ENCODE data around the gene FAF2.

FAF2 gene

GRCh38 chr5:176500511-176500910, 52.3 kb downstream of the FAF2 start:
- Histone ChIP-seq H4K20me1 (ENCODE audit: insufficient read depth, low read length) (no peaks in the 10 kb centered on the region), H3K9me3 (ENCODE audit: insufficient read depth, low read length, severe bottlenecking) (no peaks in the 10 kb centered on the region), H3K9ac (ENCODE audit: low read depth, low read length) (no peak overlapping the region), H3K4me1 (ENCODE audit: insufficient read depth, low read length) (no peaks in the 10 kb centered on the region), H2AFZ (ENCODE audit: low read depth, low read length) (no peak overlapping the region), H3K79me2 (ENCODE audit: insufficient read depth, low read length) (no peaks in the 10 kb centered on the region), H3K4me2 (ENCODE audit: insufficient read depth, low read length) (no peak overlapping the region), H3K4me3 (ENCODE audit: low read depth in 1 of 2, low read length in 2 of 2) (no peak overlapping the region), H3K36me3 (ENCODE audit: insufficient read depth, low read length) (peaks cover 96% of the 10 kb centered on the region), H3K27me3 (ENCODE audit: insufficient read depth, low read length, poor library complexity) (no peaks in the 10 kb centered on the region), H3K27ac (ENCODE audit: low read length) (no peak overlapping the region)
- DNase-seq (no peak), ATAC-seq (ENCODE audit: insufficient read depth, low read depth) (no peak)
- TF ChIP-seq CTCF (IDR thresholded peaks at IDR 0.05; ENCODE audit: borderline replicate concordance, extremely low read depth, low read length, poor library complexity, severe bottlenecking) (no peak), EZH2 (IDR thresholded peaks at IDR 0.05; ENCODE audit: borderline replicate concordance, low read depth, low read length, severe bottlenecking) (no peak)

- ATAC-seq (ENCODE audit: insufficient read depth, low read depth) (no peak), DNase-seq (no peak)
- no peak overlapping the region for H2AFZ ChIP-seq (ENCODE audit: low read depth, low read length)
- H3K27ac ChIP-seq (ENCODE audit: low read length), result no peak overlapping the region
- H4K20me1 ChIP-seq (ENCODE audit: insufficient read depth, low read length), result no peaks in the 10 kb centered on the region
- H3K9ac ChIP-seq (ENCODE audit: low read depth, low read length), result no peak overlapping the region
- peaks cover 96% of the 10 kb centered on the region for H3K36me3 ChIP-seq (ENCODE audit: insufficient read depth, low read length)
- H3K4me2 ChIP-seq (ENCODE audit: insufficient read depth, low read length), result no peak overlapping the region
- TF ChIP-seq EZH2 (IDR thresholded peaks at IDR 0.05; ENCODE audit: borderline replicate concordance, low read depth, low read length, severe bottlenecking) (no peak), CTCF (IDR thresholded peaks at IDR 0.05; ENCODE audit: borderline replicate concordance, extremely low read depth, low read length, poor library complexity, severe bottlenecking) (no peak)
- no peaks in the 10 kb centered on the region for H3K9me3 ChIP-seq (ENCODE audit: insufficient read depth, low read length, severe bottlenecking)
- no peaks in the 10 kb centered on the region for H3K27me3 ChIP-seq (ENCODE audit: insufficient read depth, low read length, poor library complexity)
- no peaks in the 10 kb centered on the region for H3K4me1 ChIP-seq (ENCODE audit: insufficient read depth, low read length)
- H3K4me3 ChIP-seq (ENCODE audit: low read depth in 1 of 2, low read length in 2 of 2), result no peak overlapping the region
- H3K79me2 ChIP-seq (ENCODE audit: insufficient read depth, low read length), result no peaks in the 10 kb centered on the region
Measured at GRCh38 chr5:176501333-176501732, 53.1 kb downstream of the FAF2 start.

GRCh38 chr5:176503496-176503895, 55.3 kb downstream of the FAF2 start:
- DNase-seq, result no peak
- H2AFZ ChIP-seq (ENCODE audit: low read depth, low read length), result no peak overlapping the region
- H3K9me3 ChIP-seq (ENCODE audit: insufficient read depth, low read length, severe bottlenecking), result no peaks in the 10 kb centered on the region
- peaks cover under 1% of the 10 kb centered on the region; the same call in 1 of the 2 replicates for H4K20me1 ChIP-seq (ENCODE audit: insufficient read depth, low read length)
- H3K9ac ChIP-seq (ENCODE audit: low read depth, low read length), result no peak overlapping the region
- H3K27ac ChIP-seq (ENCODE audit: low read length), result no peak overlapping the region
- no peaks in the 10 kb centered on the region for H3K27me3 ChIP-seq (ENCODE audit: insufficient read depth, low read length, poor library complexity)
- ATAC-seq (ENCODE audit: insufficient read depth, low read depth), result no peak
- H3K4me1 ChIP-seq (ENCODE audit: insufficient read depth, low read length), result no peaks in the 10 kb centered on the region
- peaks cover 97% of the 10 kb centered on the region for H3K36me3 ChIP-seq (ENCODE audit: insufficient read depth, low read length)
- TF ChIP-seq EZH2 (IDR thresholded peaks at IDR 0.05; ENCODE audit: borderline replicate concordance, low read depth, low read length, severe bottlenecking), result no peak
- TF ChIP-seq CTCF (IDR thresholded peaks at IDR 0.05; ENCODE audit: borderline replicate concordance, extremely low read depth, low read length, poor library complexity, severe bottlenecking), result no peak
- no peak overlapping the region for H3K4me3 ChIP-seq (ENCODE audit: low read depth in 1 of 2, low read length in 2 of 2)
- H3K79me2 ChIP-seq (ENCODE audit: insufficient read depth, low read length), result no peaks in the 10 kb centered on the region
- H3K4me2 ChIP-seq (ENCODE audit: insufficient read depth, low read length), result no peak overlapping the region

- H3K27ac ChIP-seq (ENCODE audit: low read length), result no peak overlapping the region
- no peak overlapping the region for H3K9ac ChIP-seq (ENCODE audit: low read depth, low read length)
- peaks cover 67% of the 10 kb centered on the region for H3K36me3 ChIP-seq (ENCODE audit: insufficient read depth, low read length)
- no peak for ATAC-seq (ENCODE audit: insufficient read depth, low read depth)
- TF ChIP-seq CTCF (IDR thresholded peaks at IDR 0.05; ENCODE audit: borderline replicate concordance, extremely low read depth, low read length, poor library complexity, severe bottlenecking) (no peak), EZH2 (IDR thresholded peaks at IDR 0.05; ENCODE audit: borderline replicate concordance, low read depth, low read length, severe bottlenecking) (no peak)
- no peak overlapping the region for H3K4me2 ChIP-seq (ENCODE audit: insufficient read depth, low read length)
- H3K4me3 ChIP-seq (ENCODE audit: low read depth in 1 of 2, low read length in 2 of 2), result no peak overlapping the region
- no peaks in the 10 kb centered on the region for H3K27me3 ChIP-seq (ENCODE audit: insufficient read depth, low read length, poor library complexity)
- H2AFZ ChIP-seq (ENCODE audit: low read depth, low read length), result no peak overlapping the region
- peaks cover 3% of the 10 kb centered on the region; the same call in 1 of the 2 replicates for H4K20me1 ChIP-seq (ENCODE audit: insufficient read depth, low read length)
- no peaks in the 10 kb centered on the region for H3K79me2 ChIP-seq (ENCODE audit: insufficient read depth, low read length)
- no peak for DNase-seq
- no peaks in the 10 kb centered on the region for H3K4me1 ChIP-seq (ENCODE audit: insufficient read depth, low read length)
- H3K9me3 ChIP-seq (ENCODE audit: insufficient read depth, low read length, severe bottlenecking), result no peaks in the 10 kb centered on the region
Measured at GRCh38 chr5:176507911-176508310, 59.7 kb downstream of the FAF2 start.
